H54 (cell line): ENCODE results near the gene DAPL1.

Source experiments
- DNase-seq: peaks from one replicate; pipeline ENCODE4 v3.0.0; 2011; ENCODE audit warnings: low spot score, mixed read lengths; ENCODE audit not compliant: insufficient read length
- FAIRE-seq: peaks from 3 replicates; lab custom pipeline; 2011; peaks lifted over from hg19 to GRCh38; lab: Jason Lieb, UNC
- POLR2A ChIP-seq: IDR thresholded peaks from 2 replicates; pipeline ENCODE4 v1.6.1; 2011; ENCODE audit warnings: low read depth, mild to moderate bottlenecking, low read length

The DAPL1 gene

GRCh38 chr2:158788951-158789350 lies 6.2 kb upstream of the DAPL1 start:
- no peak for DNase-seq
- no peak for TF ChIP-seq POLR2A
- no peak for FAIRE-seq

GRCh38 chr2:158796652-158797051 lies 1.5 kb downstream of the DAPL1 start:
- FAIRE-seq (no peak), DNase-seq (no peak)
- no peak for TF ChIP-seq POLR2A

- no peak for FAIRE-seq
- no peak for TF ChIP-seq POLR2A
- DNase-seq: no peak
Measured at GRCh38 chr2:158797963-158798700, 3.0 kb downstream of the DAPL1 start.

GRCh38 chr2:158799181-158799580 lies 4.1 kb downstream of the DAPL1 start:
- DNase-seq (no peak), FAIRE-seq (no peak)
- no peak for TF ChIP-seq POLR2A

GRCh38 chr2:158803506-158803905 lies 8.4 kb downstream of the DAPL1 start:
- no peak for TF ChIP-seq POLR2A
- DNase-seq (no peak), FAIRE-seq (no peak)

GRCh38 chr2:158805255-158805654 lies 10.1 kb downstream of the DAPL1 start:
- TF ChIP-seq POLR2A: no peak
- DNase-seq (no peak), FAIRE-seq (no peak)

- no peak for TF ChIP-seq POLR2A
- FAIRE-seq (no peak), DNase-seq (no peak)
Measured at GRCh38 chr2:158805936-158806335, 10.8 kb downstream of the DAPL1 start.

GRCh38 chr2:158806941-158807340 lies 11.8 kb downstream of the DAPL1 start:
- TF ChIP-seq POLR2A: no peak
- FAIRE-seq (no peak), DNase-seq (no peak)

GRCh38 chr2:158808426-158808825 lies 13.3 kb downstream of the DAPL1 start:
- no peak for TF ChIP-seq POLR2A
- DNase-seq: no peak
- no peak for FAIRE-seq

GRCh38 chr2:158809816-158810215 lies 14.7 kb downstream of the DAPL1 start:
- no peak for DNase-seq
- TF ChIP-seq POLR2A: no peak
- FAIRE-seq: no peak

- TF ChIP-seq POLR2A: no peak
- no peak for DNase-seq
- no peak for FAIRE-seq
Measured at GRCh38 chr2:158810731-158811460, 15.8 kb downstream of the DAPL1 start.

GRCh38 chr2:158815166-158815565 lies 20.0 kb downstream of the DAPL1 start:
- DNase-seq (no peak), FAIRE-seq (no peak)
- TF ChIP-seq POLR2A: no peak

- FAIRE-seq: no peak
- DNase-seq: no peak
Measured at GRCh38 chr2:158815658-158816057, 20.5 kb downstream of the DAPL1 start.

GRCh38 chr2:158817588-158817987 lies 22.5 kb downstream of the DAPL1 start:
- TF ChIP-seq POLR2A: no peak
- DNase-seq (no peak), FAIRE-seq (no peak)

More at GRCh38 chr2:158815658-158816057, 20.5 kb downstream of the DAPL1 start:
- no peak for TF ChIP-seq POLR2A

- DNase-seq: no peak
- TF ChIP-seq POLR2A: no peak
- FAIRE-seq: no peak
Measured at GRCh38 chr2:158818511-158818910, 23.4 kb downstream of the DAPL1 start.

GRCh38 chr2:158822193-158822592 lies 27.1 kb downstream of the DAPL1 start:
- FAIRE-seq (no peak), DNase-seq (no peak)
- TF ChIP-seq POLR2A: no peak
